ENCODE measurements around the gene ZC3H11A.

ZC3H11A gene

DNA sequence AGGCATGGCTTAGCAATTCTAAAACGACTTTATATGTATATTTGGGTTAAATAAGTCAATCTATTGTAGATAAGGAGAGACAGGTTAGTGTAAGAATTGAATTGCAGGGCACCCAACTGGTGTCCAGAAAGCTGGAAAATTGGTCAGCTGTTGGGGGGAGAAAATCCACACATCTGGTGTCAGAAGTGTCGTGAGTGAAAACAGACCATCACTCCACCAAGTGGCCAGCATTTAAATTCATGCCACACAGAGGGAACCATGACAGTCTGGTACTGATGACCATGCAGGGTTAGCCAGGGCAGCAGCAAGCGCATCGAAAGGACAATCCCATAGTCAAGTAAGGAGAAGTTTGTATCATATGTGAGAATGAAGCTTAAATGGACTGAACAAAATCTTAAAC lies 18.8 kb upstream of the ZC3H11A start:
- no CpG with 5 or more reads among the region's 4 CpGs for WGBS (ENCODE audit: extremely low coverage, insufficient coverage, low lambda C conversion rate)
- Histone ChIP-seq H4K8ac (ENCODE audit: low read depth, low read length) (no peak overlapping the region), H3K27ac (ENCODE audit: low read depth, low read length) (no peak overlapping the region), H3K9ac (ENCODE audit: low read length) (no peak overlapping the region), H3K4me3 (ENCODE audit: low read length) (no peak overlapping the region), H4K5ac (ENCODE audit: low read length) (no peak overlapping the region), H3K27me3 (ENCODE audit: insufficient read depth, low read length, poor library complexity) (no peaks in the 10 kb centered on the region), H3K79me1 (ENCODE audit: low read length) (no peaks in the 10 kb centered on the region), H3K23ac (ENCODE audit: low read length) (no peak overlapping the region), H2BK120ac (ENCODE audit: low read depth, low read length) (no peak overlapping the region), H3K18ac (ENCODE audit: low read length) (no peak overlapping the region), H3K4me2 (ENCODE audit: low read length) (no peak overlapping the region), H2BK15ac (replicated peaks; ENCODE audit: low read depth) (no peak overlapping the region), H3K4me1 (ENCODE audit: control insufficient read depth, low read depth, low read length) (no peaks in the 10 kb centered on the region), H3K79me2 (ENCODE audit: control insufficient read depth, insufficient read depth, low read length) (no peaks in the 10 kb centered on the region), H3K36me3 (ENCODE audit: control insufficient read depth, insufficient read depth, low read length) (no peaks in the 10 kb centered on the region), H3K56ac (ENCODE audit: low read length) (no peak overlapping the region), H2BK5ac (ENCODE audit: low read length) (no peak overlapping the region), H2AK5ac (ENCODE audit: low read length) (no peak overlapping the region), H3K4ac (ENCODE audit: low read depth, low read length) (no peak overlapping the region)
- DNase-seq: no peak

DNA sequence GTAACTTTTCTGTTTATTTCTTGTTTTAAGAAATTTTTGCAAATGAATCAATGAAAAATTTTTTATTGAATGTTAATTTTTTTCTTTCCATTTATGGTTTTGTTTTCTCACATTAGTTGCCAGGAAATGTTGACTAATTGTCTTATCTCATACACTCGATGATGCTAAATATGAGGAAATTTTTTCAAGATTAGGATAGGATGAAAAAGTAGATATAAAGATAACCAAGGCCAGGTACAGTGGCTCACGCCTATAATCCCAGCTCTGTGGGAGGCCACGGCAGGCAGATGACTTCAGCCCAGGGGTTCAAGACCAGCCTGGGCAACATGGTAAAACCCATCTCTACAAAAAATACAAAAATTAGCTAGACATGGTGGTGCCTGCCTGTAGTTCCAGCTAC lies 17.8 kb upstream of the ZC3H11A start:
- Histone ChIP-seq H2BK120ac (ENCODE audit: low read depth, low read length) (no peak overlapping the region), H3K4me3 (ENCODE audit: low read length) (no peak overlapping the region), H3K4me2 (ENCODE audit: low read length) (no peak overlapping the region), H2BK15ac (replicated peaks; ENCODE audit: low read depth) (no peak overlapping the region), H3K56ac (ENCODE audit: low read length) (no peak overlapping the region), H3K4me1 (ENCODE audit: control insufficient read depth, low read depth, low read length) (no peaks in the 10 kb centered on the region), H4K5ac (ENCODE audit: low read length) (no peak overlapping the region), H3K27ac (ENCODE audit: low read depth, low read length) (no peak overlapping the region), H2AK5ac (ENCODE audit: low read length) (no peak overlapping the region), H3K18ac (ENCODE audit: low read length) (no peak overlapping the region), H3K79me2 (ENCODE audit: control insufficient read depth, insufficient read depth, low read length) (no peaks in the 10 kb centered on the region), H3K36me3 (ENCODE audit: control insufficient read depth, insufficient read depth, low read length) (no peaks in the 10 kb centered on the region), H3K27me3 (ENCODE audit: insufficient read depth, low read length, poor library complexity) (no peaks in the 10 kb centered on the region), H2BK5ac (ENCODE audit: low read length) (no peak overlapping the region), H3K4ac (ENCODE audit: low read depth, low read length) (no peak overlapping the region), H3K9ac (ENCODE audit: low read length) (no peak overlapping the region), H3K23ac (ENCODE audit: low read length) (no peak overlapping the region), H3K79me1 (ENCODE audit: low read length) (no peaks in the 10 kb centered on the region), H4K8ac (ENCODE audit: low read depth, low read length) (no peak overlapping the region)
- DNase-seq: no peak
- no CpG with 5 or more reads among the region's 3 CpGs for WGBS (ENCODE audit: extremely low coverage, insufficient coverage, low lambda C conversion rate)

DNA sequence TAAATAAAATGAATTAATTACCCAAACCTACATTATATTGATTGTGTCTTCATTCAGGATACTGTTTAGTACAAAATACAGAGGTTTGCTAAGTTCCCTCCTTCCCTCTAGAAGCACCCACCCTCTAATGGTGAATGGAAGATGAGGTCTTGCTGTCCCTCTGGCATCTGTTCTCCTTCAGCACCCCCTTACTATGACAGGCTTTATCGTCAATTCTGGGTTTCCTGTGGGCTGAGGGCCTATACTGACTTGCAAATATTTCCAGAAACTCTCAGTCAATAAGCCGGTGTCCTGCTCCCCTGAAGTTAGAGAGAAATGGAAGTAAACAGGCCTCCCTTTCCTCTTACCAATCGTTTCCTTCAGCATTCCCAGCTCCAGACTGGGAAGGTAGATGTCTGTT lies 17.3 kb upstream of the ZC3H11A start:
- Histone ChIP-seq H3K9ac (ENCODE audit: low read length) (no peak overlapping the region), H3K27me3 (ENCODE audit: insufficient read depth, low read length, poor library complexity) (no peaks in the 10 kb centered on the region), H3K4ac (ENCODE audit: low read depth, low read length) (no peak overlapping the region), H3K4me2 (ENCODE audit: low read length) (no peak overlapping the region), H3K36me3 (ENCODE audit: control insufficient read depth, insufficient read depth, low read length) (no peaks in the 10 kb centered on the region), H2BK5ac (ENCODE audit: low read length) (no peak overlapping the region), H3K23ac (ENCODE audit: low read length) (no peak overlapping the region), H3K4me3 (ENCODE audit: low read length) (no peak overlapping the region), H4K8ac (ENCODE audit: low read depth, low read length) (no peak overlapping the region), H2AK5ac (ENCODE audit: low read length) (no peak overlapping the region), H3K4me1 (ENCODE audit: control insufficient read depth, low read depth, low read length) (no peaks in the 10 kb centered on the region), H2BK120ac (ENCODE audit: low read depth, low read length) (no peak overlapping the region), H3K27ac (ENCODE audit: low read depth, low read length) (no peak overlapping the region), H3K18ac (ENCODE audit: low read length) (no peak overlapping the region), H2BK15ac (replicated peaks; ENCODE audit: low read depth) (no peak overlapping the region), H4K5ac (ENCODE audit: low read length) (no peak overlapping the region), H3K79me2 (ENCODE audit: control insufficient read depth, insufficient read depth, low read length) (no peaks in the 10 kb centered on the region), H3K56ac (ENCODE audit: low read length) (no peak overlapping the region), H3K79me1 (ENCODE audit: low read length) (no peaks in the 10 kb centered on the region)
- no peak for DNase-seq
- WGBS (ENCODE audit: extremely low coverage, insufficient coverage, low lambda C conversion rate): no CpG with 5 or more reads among the region's 3 CpGs

DNA sequence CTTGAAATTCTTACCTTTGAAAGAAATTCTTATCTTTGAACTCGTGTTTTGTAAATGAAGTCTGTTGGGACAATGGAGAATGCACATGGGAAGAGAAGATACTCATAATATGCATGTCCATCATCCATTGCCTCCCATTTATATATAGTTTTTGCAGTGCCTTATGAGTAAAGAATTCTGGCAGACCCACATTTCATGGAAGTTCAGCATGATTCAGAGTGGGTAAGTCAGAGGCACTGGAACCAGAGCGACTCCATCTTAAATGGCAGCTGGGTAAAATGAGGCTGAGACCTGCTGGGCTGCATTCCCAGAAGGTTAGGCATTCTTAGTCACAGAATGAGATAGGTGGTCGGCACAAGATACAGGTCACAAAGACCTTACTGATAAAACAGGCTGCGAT lies 16.6 kb upstream of the ZC3H11A start:
- Histone ChIP-seq H3K18ac (ENCODE audit: low read length) (no peak overlapping the region), H3K56ac (ENCODE audit: low read length) (no peak overlapping the region), H3K79me1 (ENCODE audit: low read length) (no peaks in the 10 kb centered on the region), H3K27me3 (ENCODE audit: insufficient read depth, low read length, poor library complexity) (no peaks in the 10 kb centered on the region), H3K9ac (ENCODE audit: low read length) (no peak overlapping the region), H2AK5ac (ENCODE audit: low read length) (no peak overlapping the region), H3K79me2 (ENCODE audit: control insufficient read depth, insufficient read depth, low read length) (no peaks in the 10 kb centered on the region), H3K4me3 (ENCODE audit: low read length) (no peak overlapping the region), H3K36me3 (ENCODE audit: control insufficient read depth, insufficient read depth, low read length) (no peaks in the 10 kb centered on the region), H3K4ac (ENCODE audit: low read depth, low read length) (no peak overlapping the region), H2BK15ac (replicated peaks; ENCODE audit: low read depth) (no peak overlapping the region), H3K4me1 (ENCODE audit: control insufficient read depth, low read depth, low read length) (no peaks in the 10 kb centered on the region), H4K5ac (ENCODE audit: low read length) (no peak overlapping the region), H3K27ac (ENCODE audit: low read depth, low read length) (no peak overlapping the region), H2BK5ac (ENCODE audit: low read length) (no peak overlapping the region), H2BK120ac (ENCODE audit: low read depth, low read length) (no peak overlapping the region), H3K4me2 (ENCODE audit: low read length) (no peak overlapping the region), H4K8ac (ENCODE audit: low read depth, low read length) (no peak overlapping the region), H3K23ac (ENCODE audit: low read length) (no peak overlapping the region)
- DNase-seq: no peak
- no CpG with 5 or more reads among the region's 4 CpGs for WGBS (ENCODE audit: extremely low coverage, insufficient coverage, low lambda C conversion rate)

DNA sequence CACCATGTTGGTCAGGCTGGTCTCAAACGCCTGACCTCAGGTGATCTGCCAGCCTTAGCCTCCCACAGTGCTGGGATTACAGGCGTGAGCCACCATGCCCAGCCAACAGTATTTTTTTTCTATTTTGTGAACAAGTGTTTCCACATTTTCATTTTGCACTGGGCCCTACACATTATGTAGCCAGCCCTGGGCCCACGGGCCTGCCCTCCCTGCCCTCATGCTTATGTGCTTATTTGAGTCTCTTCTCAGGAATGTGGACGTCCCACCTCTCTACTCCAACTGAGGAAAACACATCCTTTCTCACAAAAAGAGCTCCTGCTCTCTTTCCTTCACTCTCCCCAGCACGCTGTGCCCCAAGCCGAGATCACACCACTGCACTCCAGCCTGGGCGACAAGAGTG lies 13.5 kb upstream of the ZC3H11A start:
- Histone ChIP-seq H4K5ac (ENCODE audit: low read length) (no peak overlapping the region), H2BK15ac (replicated peaks; ENCODE audit: low read depth) (no peak overlapping the region), H3K4me2 (ENCODE audit: low read length) (no peak overlapping the region), H3K23ac (ENCODE audit: low read length) (no peak overlapping the region), H3K79me2 (ENCODE audit: control insufficient read depth, insufficient read depth, low read length) (no peaks in the 10 kb centered on the region), H3K4ac (ENCODE audit: low read depth, low read length) (no peak overlapping the region), H3K4me1 (ENCODE audit: control insufficient read depth, low read depth, low read length) (no peaks in the 10 kb centered on the region), H3K56ac (ENCODE audit: low read length) (no peak overlapping the region), H2AK5ac (ENCODE audit: low read length) (no peak overlapping the region), H3K18ac (ENCODE audit: low read length) (no peak overlapping the region), H3K27me3 (ENCODE audit: insufficient read depth, low read length, poor library complexity) (no peaks in the 10 kb centered on the region), H3K9ac (ENCODE audit: low read length) (no peak overlapping the region), H3K79me1 (ENCODE audit: low read length) (no peaks in the 10 kb centered on the region), H2BK5ac (ENCODE audit: low read length) (no peak overlapping the region), H3K27ac (ENCODE audit: low read depth, low read length) (no peak overlapping the region), H4K8ac (ENCODE audit: low read depth, low read length) (no peak overlapping the region), H2BK120ac (ENCODE audit: low read depth, low read length) (no peak overlapping the region), H3K4me3 (ENCODE audit: low read length) (no peak overlapping the region), H3K36me3 (ENCODE audit: control insufficient read depth, insufficient read depth, low read length) (no peaks in the 10 kb centered on the region)
- no CpG with 5 or more reads among the region's 7 CpGs for WGBS (ENCODE audit: extremely low coverage, insufficient coverage, low lambda C conversion rate)
- DNase-seq: no peak

DNA sequence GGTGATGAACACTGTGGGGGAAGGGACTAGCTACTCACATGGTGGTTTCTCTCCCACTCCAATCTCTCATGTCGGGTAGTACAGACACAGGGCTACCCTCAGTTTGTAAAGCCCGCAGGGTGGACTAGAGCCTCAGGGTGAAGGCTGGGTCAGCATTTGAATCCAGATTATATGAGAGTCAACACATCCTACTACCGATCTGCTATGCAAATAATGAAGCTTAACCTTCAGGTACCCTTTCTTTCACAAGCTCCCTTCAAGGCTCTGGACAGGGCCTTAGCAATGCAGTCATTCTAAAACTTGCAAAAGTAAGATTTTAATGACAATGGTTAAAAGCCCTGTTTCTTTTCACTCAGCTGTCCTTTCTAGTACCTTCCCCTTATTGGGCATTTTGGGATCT lies 5.5 kb upstream of the ZC3H11A start:
- Histone ChIP-seq H3K4me2 (ENCODE audit: low read length) (no peak overlapping the region), H3K4me1 (ENCODE audit: control insufficient read depth, low read depth, low read length) (no peaks in the 10 kb centered on the region), H3K79me2 (ENCODE audit: control insufficient read depth, insufficient read depth, low read length) (no peaks in the 10 kb centered on the region), H3K56ac (ENCODE audit: low read length) (no peak overlapping the region), H2AK5ac (ENCODE audit: low read length) (no peak overlapping the region), H3K4me3 (ENCODE audit: low read length) (no peak overlapping the region), H3K18ac (ENCODE audit: low read length) (no peak overlapping the region), H3K27me3 (ENCODE audit: insufficient read depth, low read length, poor library complexity) (no peaks in the 10 kb centered on the region), H3K27ac (ENCODE audit: low read depth, low read length) (no peak overlapping the region), H2BK120ac (ENCODE audit: low read depth, low read length) (no peak overlapping the region), H3K79me1 (ENCODE audit: low read length) (no peaks in the 10 kb centered on the region), H4K5ac (ENCODE audit: low read length) (no peak overlapping the region), H3K9ac (ENCODE audit: low read length) (no peak overlapping the region), H3K36me3 (ENCODE audit: control insufficient read depth, insufficient read depth, low read length) (no peaks in the 10 kb centered on the region), H3K23ac (ENCODE audit: low read length) (no peak overlapping the region), H4K8ac (ENCODE audit: low read depth, low read length) (no peak overlapping the region), H3K4ac (ENCODE audit: low read depth, low read length) (no peak overlapping the region), H2BK5ac (ENCODE audit: low read length) (no peak overlapping the region), H2BK15ac (replicated peaks; ENCODE audit: low read depth) (no peak overlapping the region)
- no peak for DNase-seq
- WGBS (ENCODE audit: extremely low coverage, insufficient coverage, low lambda C conversion rate): no CpG with 5 or more reads among the region's 3 CpGs
